Panc1 (cell line): ENCODE measurements around the gene TGFBRAP1.

Experiments
- REST ChIP-seq, 2 experiments: IDR thresholded peaks; 2 replicates each; pipeline ENCODE4 v1.6.1; 2011 to 2012; ENCODE audit warnings: low read depth in 2 of 2, control low read depth in 1 of 2, low read length in 1 of 2, mild to moderate bottlenecking in 1 of 2, moderate library complexity in 1 of 2; ENCODE audit not compliant: insufficient read depth in 1 of 2
- TF ChIP-seq, protein P1 (sequence below): fragments of 450-650 bp; IDR thresholded peaks from 2 replicates; pipeline ENCODE4 v1.5.1; 2017; ENCODE audit warnings: mild to moderate bottlenecking

GRCh38 chr2:105330681-105331375 is 1.3 kb upstream of the TGFBRAP1 start:
- TF ChIP-seq REST (IDR thresholded peaks at IDR 0.05; ENCODE audit: insufficient read depth in 1 of 2, low read depth in 2 of 2, low read length in 1 of 2): no peak
- TF ChIP-seq, protein P1, sequence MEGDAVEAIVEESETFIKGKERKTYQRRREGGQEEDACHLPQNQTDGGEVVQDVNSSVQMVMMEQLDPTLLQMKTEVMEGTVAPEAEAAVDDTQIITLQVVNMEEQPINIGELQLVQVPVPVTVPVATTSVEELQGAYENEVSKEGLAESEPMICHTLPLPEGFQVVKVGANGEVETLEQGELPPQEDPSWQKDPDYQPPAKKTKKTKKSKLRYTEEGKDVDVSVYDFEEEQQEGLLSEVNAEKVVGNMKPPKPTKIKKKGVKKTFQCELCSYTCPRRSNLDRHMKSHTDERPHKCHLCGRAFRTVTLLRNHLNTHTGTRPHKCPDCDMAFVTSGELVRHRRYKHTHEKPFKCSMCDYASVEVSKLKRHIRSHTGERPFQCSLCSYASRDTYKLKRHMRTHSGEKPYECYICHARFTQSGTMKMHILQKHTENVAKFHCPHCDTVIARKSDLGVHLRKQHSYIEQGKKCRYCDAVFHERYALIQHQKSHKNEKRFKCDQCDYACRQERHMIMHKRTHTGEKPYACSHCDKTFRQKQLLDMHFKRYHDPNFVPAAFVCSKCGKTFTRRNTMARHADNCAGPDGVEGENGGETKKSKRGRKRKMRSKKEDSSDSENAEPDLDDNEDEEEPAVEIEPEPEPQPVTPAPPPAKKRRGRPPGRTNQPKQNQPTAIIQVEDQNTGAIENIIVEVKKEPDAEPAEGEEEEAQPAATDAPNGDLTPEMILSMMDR: no peak
